ENCODE results near the gene C2orf15. TPM values are rescaled to one million over a fixed set of nuclear protein-coding genes. Genes with fewer than 3 reads are reported as not detected.
A peak's percentile ranks its signal among the peaks of the same experiment; 100 is the strongest.

The C2orf15 gene
- total and polyA plus RNA-seq, 2 donors (not counting 1 experiment from before 2014, with no cell fraction given): 0.09 TPM; not detected in 1

- no peak overlapping the region for H2AFZ ChIP-seq (ENCODE audit: low read length)
- no peak overlapping the region for H3K4me2 ChIP-seq (ENCODE audit: extremely low read depth, insufficient read depth, low read length)
- H3K27me3 ChIP-seq (ENCODE audit: control insufficient read depth, insufficient read depth, low read length): no peaks in the 10 kb centered on the region
- no peak overlapping the region for H3K4me3 ChIP-seq (replicated peaks in 1 of 4; ENCODE audit: control extremely low read depth in 1 of 4, insufficient read depth in 1 of 4, low read depth in 3 of 4, low read length in 4 of 4)
- H3K36me3 ChIP-seq (ENCODE audit: control insufficient read depth, insufficient read depth, low read length): no peaks in the 10 kb centered on the region
- H3K9me3 ChIP-seq (ENCODE audit: control insufficient read depth, insufficient read depth, low read depth, low read length): no peaks in the 10 kb centered on the region
- H3K4me1 ChIP-seq (ENCODE audit: control insufficient read depth, extremely low read depth, insufficient read depth, low read length): peaks cover 2% of the 10 kb centered on the region
- no peak overlapping the region for H3K27ac ChIP-seq (ENCODE audit: insufficient read depth, low read length)
- no peak for DNase-seq (ENCODE audit: low read depth in 2 of 2)
- no peaks in the 10 kb centered on the region for H4K20me1 ChIP-seq (ENCODE audit: control insufficient read depth, extremely low read depth, insufficient read depth, low read length)
- no peaks in the 10 kb centered on the region for H3K79me2 ChIP-seq (ENCODE audit: control insufficient read depth, insufficient read depth, low read length)
- no peak overlapping the region for H3K9ac ChIP-seq (ENCODE audit: insufficient read depth, low read length)
- no peak for TF ChIP-seq EZH2 (IDR thresholded peaks at IDR 0.05; ENCODE audit: low read length, missing control alignments)
- no peak for TF ChIP-seq CTCF (conservative IDR thresholded peaks at IDR 0.05 in 1 of 2, IDR thresholded peaks at IDR 0.05 in 1 of 2; ENCODE audit: low read depth in 1 of 2, low read length in 2 of 2)
Observed at GRCh38 chr2:99139003-99139402, 2.5 kb upstream of the C2orf15 start.

- peak in 1 of 2 donors; percentile 23 for DNase-seq (ENCODE audit: low read depth in 2 of 2)
- Histone ChIP-seq H2AFZ (ENCODE audit: low read length) (peak overlapping the region; percentile 87), H3K36me3 (ENCODE audit: control insufficient read depth, insufficient read depth, low read length) (no peaks in the 10 kb centered on the region), H3K4me1 (ENCODE audit: control insufficient read depth, extremely low read depth, insufficient read depth, low read length) (peaks cover 2% of the 10 kb centered on the region), H3K4me2 (ENCODE audit: extremely low read depth, insufficient read depth, low read length) (peak overlapping the region; percentile 85), H3K27ac (ENCODE audit: insufficient read depth, low read length) (no peak overlapping the region), H3K9ac (ENCODE audit: insufficient read depth, low read length) (peak overlapping the region; percentile 37), H3K4me3 (replicated peaks in 1 of 4; ENCODE audit: control extremely low read depth in 1 of 4, insufficient read depth in 1 of 4, low read depth in 3 of 4, low read length in 4 of 4) (peak overlapping the region; percentile 63 to 91 (median 74)), H4K20me1 (ENCODE audit: control insufficient read depth, extremely low read depth, insufficient read depth, low read length) (no peaks in the 10 kb centered on the region), H3K9me3 (ENCODE audit: control insufficient read depth, insufficient read depth, low read depth, low read length) (no peaks in the 10 kb centered on the region), H3K27me3 (ENCODE audit: control insufficient read depth, insufficient read depth, low read length) (no peaks in the 10 kb centered on the region), H3K79me2 (ENCODE audit: control insufficient read depth, insufficient read depth, low read length) (no peaks in the 10 kb centered on the region)
- no peak for TF ChIP-seq CTCF (conservative IDR thresholded peaks at IDR 0.05 in 1 of 2, IDR thresholded peaks at IDR 0.05 in 1 of 2; ENCODE audit: low read depth in 1 of 2, low read length in 2 of 2)
- TF ChIP-seq EZH2 (IDR thresholded peaks at IDR 0.05; ENCODE audit: low read length, missing control alignments): no peak
Observed at GRCh38 chr2:99140056-99140859, 1.2 kb upstream of the C2orf15 start.

GRCh38 chr2:99140860-99141109, 722 bp upstream of the C2orf15 start:
- Histone ChIP-seq H3K27me3 (ENCODE audit: control insufficient read depth, insufficient read depth, low read length) (no peaks in the 10 kb centered on the region), H3K4me2 (ENCODE audit: extremely low read depth, insufficient read depth, low read length) (peak overlapping the region; percentile 85), H3K4me1 (ENCODE audit: control insufficient read depth, extremely low read depth, insufficient read depth, low read length) (peaks cover 2% of the 10 kb centered on the region), H3K79me2 (ENCODE audit: control insufficient read depth, insufficient read depth, low read length) (no peaks in the 10 kb centered on the region), H4K20me1 (ENCODE audit: control insufficient read depth, extremely low read depth, insufficient read depth, low read length) (no peaks in the 10 kb centered on the region), H3K4me3 (replicated peaks in 1 of 4; ENCODE audit: control extremely low read depth in 1 of 4, insufficient read depth in 1 of 4, low read depth in 3 of 4, low read length in 4 of 4) (peak overlapping the region; percentile 63 to 91 (median 74)), H3K27ac (ENCODE audit: insufficient read depth, low read length) (no peak overlapping the region), H3K9me3 (ENCODE audit: control insufficient read depth, insufficient read depth, low read depth, low read length) (no peaks in the 10 kb centered on the region), H3K36me3 (ENCODE audit: control insufficient read depth, insufficient read depth, low read length) (no peaks in the 10 kb centered on the region), H2AFZ (ENCODE audit: low read length) (peak overlapping the region; percentile 87), H3K9ac (ENCODE audit: insufficient read depth, low read length) (peak overlapping the region; percentile 37)
- DNase-seq (ENCODE audit: low read depth in 2 of 2): peak in 1 of 2 donors; percentile 23
- TF ChIP-seq EZH2 (IDR thresholded peaks at IDR 0.05; ENCODE audit: low read length, missing control alignments): no peak
- no peak for TF ChIP-seq CTCF (conservative IDR thresholded peaks at IDR 0.05 in 1 of 2, IDR thresholded peaks at IDR 0.05 in 1 of 2; ENCODE audit: low read depth in 1 of 2, low read length in 2 of 2)
